HG03469 (cell line): Measurements from ENCODE around the gene USP48.
"Not testable (repeated sequence)": the region's sequence is repeated elsewhere in the genome, so short reads cannot be mapped to it uniquely, and the experiment has no call there.

Experiments
- ATAC-seq: cut with Tn5 transposase; IDR thresholded peaks from one replicate; pipeline ENCODE4 v1.9.1; 2021; ENCODE audit warnings: mild to moderate bottlenecking, moderate library complexity, moderate number of reproducible peaks; ENCODE audit not compliant: unreplicated experiment

The USP48 gene

DNA sequence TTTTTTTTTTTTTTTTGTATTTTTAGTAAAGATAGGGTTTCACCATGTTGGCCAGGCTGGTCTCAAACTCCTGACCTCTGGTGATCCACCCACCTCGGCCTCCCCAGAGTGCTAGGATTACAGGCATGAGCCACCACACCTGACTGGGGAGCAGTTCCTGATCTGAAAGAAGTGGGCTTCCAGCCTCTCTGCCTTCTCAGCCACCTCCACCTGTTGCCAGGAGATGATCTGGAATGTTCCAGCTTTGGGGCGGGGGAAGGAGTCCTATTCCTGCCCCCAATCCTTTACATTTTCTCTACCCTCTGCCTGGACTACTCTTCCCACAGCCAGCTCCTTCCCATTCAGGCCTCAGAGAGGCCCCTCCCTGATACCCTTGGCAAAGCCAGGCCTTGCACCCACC is 141.9 kb downstream of the USP48 start:
- ATAC-seq, result no peak

- ATAC-seq, result no peak
Observed at GRCh38 chr1:21640653-21641052, 142.3 kb downstream of the USP48 start.

DNA sequence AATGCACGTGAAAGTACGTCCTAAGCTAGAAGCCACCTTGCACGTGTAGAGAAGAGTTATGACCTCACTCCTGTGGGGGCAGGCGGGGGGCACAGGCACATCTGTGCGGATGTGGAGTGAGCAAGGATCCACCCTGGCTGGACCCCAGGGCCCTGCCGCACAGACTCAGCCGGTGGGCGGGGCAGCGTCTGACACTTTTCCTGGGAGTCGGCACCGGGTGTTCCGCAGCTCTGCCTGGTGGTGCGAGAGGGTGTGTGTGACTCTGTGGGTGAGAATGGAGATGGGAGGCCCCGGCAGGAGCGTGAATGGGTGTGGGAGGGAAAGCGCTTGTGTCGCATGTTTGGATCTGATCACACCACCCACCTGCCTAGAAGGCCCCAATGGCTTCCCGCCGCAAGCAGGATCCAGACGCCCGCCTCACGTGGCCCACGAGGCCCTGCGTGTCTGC is 143.3 kb downstream of the USP48 start:
- no peak for ATAC-seq

- no peak for ATAC-seq
Observed at GRCh38 chr1:21638531-21639341, 144.2 kb downstream of the USP48 start.

GRCh38 chr1:21637514-21637913 is 145.4 kb downstream of the USP48 start:
- no peak for ATAC-seq

DNA sequence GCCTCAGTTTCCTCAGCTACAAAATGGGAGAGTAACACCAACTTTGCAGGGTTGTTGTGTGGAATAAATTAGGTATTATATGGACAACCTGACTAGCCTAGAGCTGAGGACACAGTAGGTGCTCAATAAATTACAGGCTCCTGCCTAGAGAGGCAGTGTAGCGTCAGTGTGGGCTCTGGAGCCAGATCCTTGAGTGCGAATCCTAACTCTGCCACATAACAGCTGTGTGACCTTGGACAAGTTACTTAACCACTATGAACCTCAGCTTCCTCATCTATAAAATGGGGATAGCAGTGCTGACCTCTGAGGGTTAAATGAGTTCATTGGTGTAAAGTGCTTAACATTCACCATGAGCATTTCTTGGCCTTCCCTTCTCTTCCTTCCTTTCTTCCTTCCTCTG is 146.9 kb downstream of the USP48 start:
- ATAC-seq, result no peak

- no peak for ATAC-seq
Observed at GRCh38 chr1:21634806-21635535, 148.0 kb downstream of the USP48 start.

DNA sequence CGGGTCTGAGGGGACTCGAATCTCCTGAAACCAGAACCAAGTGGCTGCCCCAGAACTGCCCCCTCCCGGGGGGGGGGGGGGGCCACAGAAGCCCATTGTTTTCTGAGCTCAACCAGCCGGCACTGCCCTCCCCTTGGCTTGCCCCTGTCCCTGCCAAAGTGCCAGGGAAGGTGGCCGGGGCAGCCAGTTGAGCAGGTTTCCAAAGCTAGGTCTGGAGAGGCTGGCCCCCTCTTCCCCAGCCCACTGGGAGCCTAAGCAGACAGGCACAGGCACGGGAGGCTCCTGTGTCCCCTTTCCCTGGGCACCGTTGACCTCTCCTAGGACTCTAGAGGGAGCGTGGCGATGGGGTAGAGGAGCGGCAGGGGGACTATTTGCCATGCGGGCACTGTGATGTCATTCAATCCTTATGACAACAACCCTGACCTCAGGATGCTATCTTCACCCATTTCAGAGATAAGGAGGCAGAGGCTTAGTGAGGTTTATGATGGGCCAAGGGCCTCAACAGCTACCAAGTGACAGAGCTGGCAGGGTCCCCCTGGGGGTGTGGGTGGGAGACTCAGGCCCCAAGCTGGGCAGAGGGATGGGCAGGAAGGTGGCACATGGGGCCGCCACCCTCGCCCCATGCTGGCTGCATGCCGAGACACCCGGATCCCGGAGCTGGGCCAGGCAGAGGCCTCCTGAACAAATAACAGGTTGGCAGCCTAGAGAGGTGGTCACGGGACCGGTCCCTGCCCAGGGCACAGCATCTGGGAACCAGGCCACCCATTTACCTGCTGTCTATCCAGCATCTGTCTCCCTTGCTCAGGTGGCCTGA is 148.8 kb downstream of the USP48 start:
- no peak for ATAC-seq

GRCh38 chr1:21633141-21633755 is 149.7 kb downstream of the USP48 start:
- no peak for ATAC-seq

DNA sequence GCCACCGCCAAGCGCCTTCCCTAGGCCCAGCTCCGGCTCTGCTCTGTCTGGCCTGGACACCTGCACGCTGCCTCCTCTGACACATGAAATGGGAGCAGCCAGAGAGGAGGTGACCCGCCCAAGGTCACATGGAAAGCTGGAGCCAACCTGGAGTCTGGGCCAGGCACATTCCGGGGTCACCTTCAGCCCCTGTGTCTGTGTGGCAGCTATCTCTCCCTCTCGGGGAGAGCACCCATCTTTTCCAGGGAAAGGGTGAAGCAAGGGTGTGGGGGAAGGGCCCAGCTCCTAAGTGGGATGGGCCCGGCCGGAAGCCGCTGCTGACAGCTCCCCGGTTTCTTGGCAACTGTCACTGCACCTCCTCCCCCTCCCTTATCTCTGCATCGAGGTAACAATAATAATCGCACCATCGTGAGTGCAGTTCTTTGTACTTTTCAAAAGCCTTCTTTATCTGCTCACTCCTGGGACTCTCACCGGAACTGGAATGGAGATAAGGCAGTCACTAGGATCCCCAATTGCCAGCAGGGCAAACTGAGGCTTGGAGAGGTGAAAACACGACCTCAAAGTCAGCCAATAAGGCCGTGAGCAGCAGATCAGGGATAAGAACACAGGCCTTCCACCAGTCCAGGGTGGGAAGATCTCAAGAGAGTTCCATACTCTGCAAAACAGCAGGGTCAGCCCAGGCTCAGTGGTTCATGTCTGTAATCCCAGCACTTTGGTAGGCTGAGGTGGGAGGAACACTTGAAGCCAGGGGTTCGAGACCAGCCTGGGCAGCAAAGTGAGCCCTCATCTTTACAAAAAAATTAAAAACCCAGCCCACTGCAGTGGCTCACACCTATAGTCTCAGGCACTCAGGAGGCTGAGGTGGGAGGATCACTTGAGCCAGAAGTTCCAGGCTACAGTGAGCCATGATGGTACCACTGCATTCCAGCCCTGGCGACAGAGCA is 150.7 kb downstream of the USP48 start:
- no peak for ATAC-seq

GRCh38 chr1:21631590-21631943 is 151.4 kb downstream of the USP48 start:
- ATAC-seq, result not testable (repeated sequence)

DNA sequence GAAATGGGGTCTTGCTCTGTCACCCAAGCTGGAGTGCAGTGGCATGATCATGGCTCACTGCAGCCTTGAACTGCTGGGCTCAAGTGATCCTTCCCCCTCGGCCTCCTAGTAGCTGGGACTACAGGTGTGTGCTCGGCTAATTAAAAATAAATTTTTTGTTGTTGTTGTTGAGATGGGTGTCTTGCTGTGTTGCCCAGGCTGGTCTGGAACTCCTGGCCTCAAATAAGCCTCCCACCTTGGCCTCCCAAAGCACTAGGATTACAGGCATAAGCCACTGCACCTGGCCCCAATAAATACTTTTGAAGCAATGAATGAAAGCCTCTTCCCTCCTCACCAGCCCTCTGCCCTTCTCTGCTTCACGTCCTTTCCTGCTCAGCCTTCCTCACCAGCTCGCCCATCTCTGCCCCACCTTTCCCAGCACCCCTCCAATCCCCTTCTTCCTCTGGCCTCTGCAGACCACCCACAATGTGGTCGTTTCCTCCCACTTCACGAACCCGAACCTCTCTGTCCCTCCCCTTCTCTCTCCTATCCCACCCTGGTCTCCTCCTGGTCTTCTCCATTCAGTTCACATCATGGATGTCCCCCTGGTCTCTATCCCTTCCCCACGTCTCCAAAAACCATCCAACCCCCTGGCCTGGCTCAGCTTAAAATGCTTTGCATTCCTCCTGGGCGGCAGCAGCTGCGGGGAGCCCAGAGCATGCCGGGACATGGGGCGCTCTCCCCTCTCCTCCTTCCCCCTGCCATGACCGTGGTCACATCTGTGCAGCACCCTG is 152.2 kb downstream of the USP48 start:
- no peak for ATAC-seq

DNA sequence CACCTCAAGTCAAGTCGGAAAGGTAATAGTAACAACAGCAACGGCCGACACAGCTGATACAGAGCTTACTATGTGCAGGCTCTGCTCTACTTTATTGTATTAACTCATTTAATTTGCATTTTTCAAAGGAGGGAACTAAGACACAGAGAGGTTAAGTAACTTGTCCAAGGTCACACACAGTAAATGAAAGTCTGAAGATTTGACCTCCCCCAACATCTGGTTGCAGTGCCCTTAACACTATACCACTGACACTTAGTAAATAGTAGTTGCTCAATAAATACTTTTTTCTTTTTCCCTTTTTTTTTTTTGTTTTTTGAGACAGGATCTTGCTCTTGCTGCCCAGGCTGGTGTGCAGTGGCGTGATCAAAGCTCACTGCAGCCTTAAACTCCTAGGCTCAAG is 153.0 kb downstream of the USP48 start:
- ATAC-seq, result no peak

GRCh38 chr1:21628798-21629393 is 154.1 kb downstream of the USP48 start:
- ATAC-seq, result no peak
